HG03460 (cell line): ENCODE measurements around the gene KLF16.
A peak's percentile ranks its signal among the peaks of the same experiment; 100 is the strongest.

Experiments used
- ATAC-seq: cut with Tn5 transposase; IDR thresholded peaks from one replicate; pipeline ENCODE4 v1.9.1; 2021; ENCODE audit not compliant: unreplicated experiment

KLF16 gene

GRCh38 chr19:1871630-1872029 is 8.3 kb upstream of the KLF16 start:
- no peak for ATAC-seq

GRCh38 chr19:1871140-1871597 is 7.8 kb upstream of the KLF16 start:
- ATAC-seq: no peak

- no peak for ATAC-seq
These were observed 5.6 kb upstream of the KLF16 start for GRCh38 chr19:1868971-1869370.

DNA sequence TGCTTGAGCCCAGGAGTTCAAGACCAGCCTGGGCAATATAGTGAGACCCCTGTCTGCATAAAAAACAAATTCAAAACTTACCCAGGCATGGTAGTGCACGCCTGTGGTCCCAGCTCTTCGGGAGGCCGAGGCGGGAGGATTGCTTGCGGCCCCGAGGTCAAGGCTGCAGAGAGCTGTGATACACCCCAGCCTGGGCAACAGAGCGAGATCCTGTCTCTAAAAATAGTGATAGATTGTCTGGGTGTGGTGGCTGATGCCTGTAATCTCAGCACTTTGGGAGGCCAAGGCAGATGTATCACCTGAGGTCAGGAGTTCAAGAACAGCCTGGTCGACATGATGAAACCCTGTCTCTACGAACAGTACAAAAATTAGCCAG is 4.0 kb upstream of the KLF16 start:
- no peak for ATAC-seq

DNA sequence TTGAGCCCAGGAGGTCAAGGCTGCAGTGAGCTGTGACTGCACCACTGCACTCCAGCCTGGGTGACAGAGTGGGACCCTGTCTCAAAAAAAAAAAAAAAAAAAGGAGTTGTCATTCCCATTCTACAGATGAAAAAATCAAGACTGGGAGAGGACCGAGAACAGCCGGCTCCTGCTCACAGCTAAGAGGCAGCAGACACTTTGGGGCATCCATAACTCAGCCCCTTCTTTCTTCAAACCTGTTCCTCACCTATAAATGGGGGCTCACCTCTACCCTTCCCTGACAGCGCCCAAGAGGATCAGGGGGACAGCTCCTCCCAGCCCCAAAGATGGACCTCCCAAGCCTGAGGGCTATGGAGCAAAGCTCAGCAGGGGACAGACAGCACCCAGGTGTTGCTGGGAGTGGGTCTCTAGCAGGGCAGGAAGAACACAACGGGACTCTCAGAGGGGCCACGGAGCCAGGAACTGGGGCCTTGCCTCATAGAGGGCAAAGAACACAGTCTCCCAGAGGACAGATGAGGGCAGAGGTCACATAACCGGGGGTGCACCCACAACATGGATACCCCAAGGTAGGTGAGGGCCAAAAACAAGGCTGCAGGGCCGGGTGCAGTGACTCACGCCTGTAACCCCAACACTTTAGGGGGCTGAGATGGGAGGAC is 3.4 kb upstream of the KLF16 start:
- ATAC-seq: no peak

GRCh38 chr19:1865172-1866010 is 2.0 kb upstream of the KLF16 start:
- no peak for ATAC-seq

DNA sequence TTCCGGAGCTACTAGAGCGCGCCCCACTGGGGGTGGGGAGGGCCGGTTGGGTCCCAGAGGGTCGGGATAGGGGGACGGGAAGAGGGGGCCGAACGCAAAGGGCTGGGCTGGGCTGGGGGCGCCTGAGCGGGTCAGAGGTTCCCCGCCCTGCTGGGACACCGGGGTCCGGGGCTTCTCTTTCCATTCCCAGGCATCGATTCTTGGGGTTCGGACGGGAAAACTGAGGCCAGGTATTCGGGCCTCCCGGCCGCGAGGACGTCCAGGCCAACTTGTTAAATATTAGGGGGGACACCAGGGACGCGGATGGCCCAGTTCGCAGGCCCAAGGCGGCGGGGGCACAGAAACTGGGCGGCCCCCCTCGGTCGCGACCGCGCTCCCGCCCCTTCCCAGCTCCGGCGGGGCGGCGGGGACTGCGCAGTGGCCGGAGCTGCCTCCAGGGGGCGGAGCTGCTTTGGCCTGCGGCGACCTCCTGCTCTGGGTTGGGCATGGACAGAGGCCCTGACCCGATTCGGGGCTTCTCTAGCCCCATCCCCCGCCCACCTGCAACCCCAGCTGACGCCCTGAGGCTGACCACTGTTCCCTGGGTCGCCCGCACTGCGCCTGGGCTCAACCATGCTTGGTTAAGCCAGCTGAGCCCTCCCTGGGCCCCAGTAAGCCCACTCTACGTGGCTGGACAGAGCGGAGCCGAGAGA is 1.2 kb upstream of the KLF16 start:
- peak; percentile 31 for ATAC-seq

GRCh38 chr19:1863638-1864479 is 480 bp upstream of the KLF16 start:
- ATAC-seq: peak; percentile 42

- ATAC-seq: no peak
These were observed 703 bp downstream of the KLF16 start for GRCh38 chr19:1862424-1863327.

- no peak for ATAC-seq
These were observed 1.3 kb downstream of the KLF16 start for GRCh38 chr19:1862068-1862423.

DNA sequence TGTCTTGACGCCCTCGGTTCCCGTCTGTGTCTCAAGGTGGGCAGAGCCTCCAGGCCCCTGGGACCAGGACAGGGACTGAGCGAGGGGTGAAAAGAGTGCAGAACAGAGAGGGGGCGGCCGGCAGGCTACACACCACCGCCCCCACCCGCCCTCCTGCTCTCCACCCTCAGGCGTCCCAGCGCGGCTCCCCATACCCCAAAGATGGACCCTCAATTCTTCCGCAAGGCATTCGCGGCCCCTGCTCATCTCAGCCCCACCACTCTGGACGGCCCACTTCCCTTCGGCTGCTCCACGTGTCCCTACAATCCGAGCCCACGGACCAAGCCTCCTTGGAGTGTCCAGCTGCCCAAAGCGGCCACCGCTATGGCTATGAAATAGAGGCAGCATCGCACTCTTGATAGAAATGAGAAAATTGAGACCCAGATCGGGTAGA is 1.8 kb downstream of the KLF16 start:
- ATAC-seq: no peak

DNA sequence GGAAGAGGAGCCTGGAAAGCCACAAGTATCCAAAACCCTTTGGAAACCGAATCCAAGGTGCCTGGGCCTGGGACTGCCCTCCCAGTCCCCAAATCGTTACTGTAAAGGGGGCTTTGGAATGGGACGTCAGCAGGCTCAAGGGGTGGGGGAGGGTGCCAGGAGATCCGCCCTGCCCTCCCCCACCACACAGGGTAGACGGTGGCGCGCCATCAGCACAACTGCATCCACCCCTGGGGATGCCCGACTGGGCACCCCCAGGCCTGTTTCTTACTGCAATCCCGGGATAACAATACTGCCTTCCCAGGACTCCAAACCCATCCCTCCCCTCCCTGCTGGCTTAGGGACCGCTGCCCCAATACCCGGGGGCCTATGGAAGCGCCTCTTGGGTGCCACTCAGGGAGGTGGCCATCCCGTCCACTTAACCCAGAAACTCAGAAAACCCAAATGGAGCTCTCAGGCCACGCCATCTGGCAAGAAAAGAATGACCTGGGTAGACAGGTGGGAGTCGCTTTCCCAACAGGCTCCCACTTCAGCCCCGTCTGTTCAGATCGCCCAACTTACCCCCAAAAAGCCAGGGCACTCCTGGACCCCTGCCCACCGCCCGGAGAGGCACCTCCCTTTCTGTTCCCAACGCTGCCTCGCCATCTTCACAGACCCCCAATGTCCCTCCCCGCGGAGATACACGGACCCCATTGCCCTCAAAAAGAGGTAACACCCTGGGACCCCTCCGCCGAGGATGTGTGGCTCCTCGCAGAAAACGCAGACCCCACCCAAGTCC is 2.4 kb downstream of the KLF16 start:
- ATAC-seq: no peak

- ATAC-seq: no peak
These were observed 3.2 kb downstream of the KLF16 start for GRCh38 chr19:1860042-1860775.

GRCh38 chr19:1859331-1859781 is 4.0 kb downstream of the KLF16 start:
- ATAC-seq: no peak

DNA sequence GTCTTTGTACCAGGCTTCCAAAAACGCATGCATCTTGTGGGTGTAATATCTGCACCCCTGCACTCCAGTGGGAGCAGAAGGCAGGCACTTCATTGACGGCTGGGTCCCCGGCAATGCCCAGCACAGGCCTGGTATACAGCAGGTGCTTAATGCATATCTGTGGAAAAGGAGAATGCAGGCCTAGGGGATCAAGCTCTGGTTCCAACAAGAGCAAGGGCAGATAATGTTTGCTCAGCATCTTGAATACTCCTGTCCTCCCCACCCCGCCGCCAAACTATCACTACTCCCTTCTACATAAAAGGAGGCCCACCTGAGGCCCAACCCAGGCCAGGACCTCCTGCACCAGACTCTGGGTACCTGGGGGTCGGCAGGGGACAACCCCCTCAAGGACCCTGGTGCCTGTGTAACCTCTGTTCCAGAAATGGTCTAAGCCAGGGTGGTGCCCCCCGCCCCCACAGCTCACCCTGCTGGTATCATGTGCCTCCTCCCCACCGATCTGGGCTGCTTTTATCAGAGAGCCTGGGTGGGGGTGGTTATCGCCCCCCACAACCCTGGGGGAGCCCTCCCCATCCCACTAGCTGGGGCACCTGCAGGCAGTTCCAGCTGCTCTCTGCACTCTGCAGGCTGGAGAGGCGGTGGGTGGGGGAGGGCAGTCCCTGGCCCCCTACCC is 4.8 kb downstream of the KLF16 start:
- no peak for ATAC-seq

DNA sequence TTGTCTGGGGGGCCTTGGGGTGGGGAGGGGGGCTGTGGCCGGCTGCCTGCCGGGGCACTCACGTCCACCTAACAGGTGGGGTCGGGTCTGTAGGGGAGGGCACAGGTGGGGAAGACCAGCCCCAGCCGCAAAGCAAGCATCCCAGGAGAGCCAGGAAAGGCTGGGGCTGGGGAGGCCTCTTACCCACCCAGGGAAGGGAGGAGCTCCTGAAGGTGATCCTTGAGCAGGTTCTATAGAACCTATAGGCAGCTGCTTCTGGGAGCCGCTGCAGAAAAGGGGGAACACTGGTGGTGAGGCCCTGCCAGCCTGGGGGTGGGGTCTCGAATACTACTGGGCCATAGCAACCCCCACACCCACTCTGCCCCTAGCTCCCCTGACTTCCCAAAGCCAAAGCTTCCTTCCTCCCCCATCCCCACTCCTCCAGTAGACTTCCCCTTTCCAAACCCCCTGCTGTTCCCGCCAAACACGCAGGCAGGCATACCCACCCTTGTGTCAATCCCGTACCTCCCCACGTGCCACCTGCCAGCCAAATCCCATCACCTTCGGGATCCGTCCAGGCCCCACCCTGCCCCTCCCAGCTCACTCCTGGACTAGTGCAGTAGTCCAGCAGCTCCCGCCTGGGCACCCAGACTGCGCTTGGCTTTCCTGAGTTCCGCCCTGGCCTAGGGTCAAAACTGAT is 5.6 kb downstream of the KLF16 start:
- ATAC-seq: no peak
